HK-2 (cell line): ENCODE data around the gene C16orf74.

ENCODE experiments used
- DNase-seq: peaks from one replicate; pipeline ENCODE4 v3.0.0-alpha.2; 2018; ENCODE audit not compliant: unreplicated experiment

The C16orf74 gene

DNA sequence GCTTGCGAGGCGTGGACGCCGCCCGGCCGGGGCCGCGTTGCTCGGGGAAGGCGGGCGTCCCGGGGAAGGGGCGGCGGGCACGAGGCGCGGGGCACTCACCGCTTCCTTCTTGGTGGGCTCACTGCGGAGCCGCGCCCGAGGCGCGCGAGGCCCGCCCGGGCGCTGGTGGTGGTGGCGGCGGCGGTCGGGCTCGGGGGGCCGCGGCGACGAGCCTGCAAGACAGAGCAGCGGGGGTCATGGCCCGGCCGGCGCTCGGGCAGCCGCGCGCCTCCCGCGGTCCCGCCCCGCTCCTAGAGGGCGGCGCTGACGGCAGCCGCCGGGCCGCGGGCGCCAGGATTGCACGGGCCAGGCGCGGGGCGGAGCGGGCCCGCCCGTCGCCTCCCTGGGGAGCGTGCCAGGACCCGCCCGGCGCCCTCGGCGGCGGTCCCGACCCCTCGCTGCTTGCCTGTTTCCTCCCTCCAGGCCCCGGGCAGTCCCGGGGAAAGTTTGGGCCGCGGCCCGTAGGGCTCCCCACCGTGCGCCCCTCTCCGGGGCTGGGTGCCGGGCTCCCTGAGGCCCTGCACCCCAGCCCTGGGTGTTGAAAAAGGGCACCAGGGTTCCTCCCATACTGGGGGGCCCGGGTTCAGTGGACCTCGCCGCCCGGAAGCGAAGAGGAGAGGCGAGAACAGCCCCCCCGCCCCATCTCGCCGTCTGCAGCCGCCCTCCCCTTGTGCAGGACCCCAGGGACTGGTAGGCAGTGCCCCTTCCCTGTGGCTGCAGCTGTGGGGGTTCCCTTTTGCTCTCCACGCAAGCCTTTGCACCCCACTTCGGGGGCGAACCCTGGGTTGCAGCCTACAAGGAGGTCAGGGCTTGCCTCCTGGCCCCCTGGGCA is at the start of gene C16orf74:
Gene C16orf74, minus strand, starts transcription at position 270 of the 871 bp plus-strand sequence. CDS start 15,879 bp downstream, outside the sequence.
- peak; percentile 54 for DNase-seq

DNA sequence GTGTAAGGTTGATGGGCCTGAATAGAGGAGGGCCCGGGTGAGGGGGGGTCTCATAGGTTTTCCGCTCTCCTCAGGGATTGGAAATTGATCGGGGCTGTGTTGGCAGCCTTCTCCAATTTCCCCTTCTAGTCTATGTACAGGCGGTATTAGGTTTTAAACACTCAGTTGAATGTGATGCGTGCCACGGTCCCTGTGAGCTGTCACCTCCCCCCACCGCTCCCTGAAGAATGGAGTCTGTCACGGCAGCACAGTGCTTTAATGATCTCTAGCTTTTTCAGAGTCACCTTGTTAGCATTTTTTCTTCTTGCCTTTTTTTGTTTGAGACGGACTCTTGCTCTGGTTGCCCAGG is 49.4 kb upstream of the C16orf74 start:
- DNase-seq, result no peak

DNA sequence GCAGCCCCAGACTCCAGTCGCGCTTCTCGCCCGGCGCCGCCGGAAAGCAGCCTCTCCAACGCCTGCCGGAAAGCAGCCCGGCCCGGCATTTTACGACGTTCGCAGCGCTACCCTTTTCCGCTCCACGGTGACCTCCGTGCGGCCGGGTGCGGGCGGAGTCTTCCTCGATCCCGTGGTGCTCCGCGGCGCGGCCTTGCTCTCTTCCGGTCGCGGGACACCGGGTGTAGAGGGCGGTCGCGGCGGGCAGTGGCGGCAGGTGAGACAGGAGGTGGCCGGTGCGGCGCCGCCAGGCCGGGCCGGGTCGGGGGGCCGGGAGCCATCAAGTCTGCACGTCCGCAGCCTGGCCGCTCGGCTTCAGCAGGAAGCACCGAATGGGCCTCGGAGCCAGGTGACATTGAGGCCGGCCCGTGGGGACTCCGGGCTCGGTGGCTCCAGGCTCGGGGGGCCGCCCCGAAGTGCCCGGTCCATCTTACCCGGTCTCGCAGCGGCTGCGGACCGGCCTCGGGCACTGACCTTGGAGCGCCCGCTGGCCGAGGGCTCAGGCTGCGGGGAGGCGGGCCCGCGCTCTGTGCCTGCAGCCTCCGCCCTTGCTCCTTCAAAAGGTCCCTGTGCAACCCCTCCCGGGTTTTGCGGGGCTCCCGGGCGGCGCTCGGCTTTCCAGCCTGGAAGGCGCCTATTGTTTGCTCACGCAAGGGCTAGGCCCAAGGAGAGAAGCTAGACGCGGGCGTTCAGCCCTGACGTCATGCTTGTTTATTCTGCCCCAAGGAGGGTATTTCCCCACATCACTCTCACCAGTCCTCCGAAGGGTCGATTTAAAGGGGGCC is 48.8 kb upstream of the C16orf74 start, which contains the start of the genes COX4I1 and EMC8:
Gene COX4I1, plus strand, starts transcription at position 199 of the 824 bp plus-strand sequence. CDS start 1,511 bp downstream, outside the sequence.
Gene EMC8, minus strand, starts transcription at position 48 of the 824 bp plus-strand sequence. CDS start 249 bp downstream, outside the sequence.
- peak; percentile 92 for DNase-seq

DNA sequence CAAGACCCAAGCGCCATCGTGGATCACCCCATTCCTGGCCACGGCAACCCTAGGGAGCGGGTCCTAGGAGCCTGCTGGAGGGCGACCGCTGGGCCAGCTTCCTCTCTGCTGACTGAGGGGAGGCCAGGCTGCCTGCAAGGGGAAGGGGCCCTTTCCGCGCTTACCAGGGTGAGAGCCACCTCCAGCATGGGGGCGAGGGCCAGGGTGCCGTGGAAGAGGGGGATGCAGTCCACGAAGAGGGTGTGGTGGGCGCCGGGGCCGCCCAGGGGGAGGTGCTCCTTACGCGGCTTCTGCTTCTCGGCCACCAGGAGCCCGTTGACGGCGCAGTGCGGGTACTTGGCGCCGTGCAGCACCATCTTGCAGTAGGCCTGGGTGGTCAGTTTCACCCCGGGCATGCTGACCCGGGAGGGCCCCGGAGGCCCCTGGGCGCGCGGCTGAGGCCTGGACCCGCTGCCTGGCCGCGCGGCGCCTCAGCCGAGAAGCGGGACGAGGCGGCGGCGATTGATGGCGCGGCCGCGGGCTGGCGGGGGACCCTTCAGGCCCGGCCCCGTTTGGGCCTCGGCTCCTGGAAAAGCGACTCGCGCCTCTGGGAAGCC is 48.1 kb upstream of the C16orf74 start:
- peak; percentile 37 for DNase-seq

DNA sequence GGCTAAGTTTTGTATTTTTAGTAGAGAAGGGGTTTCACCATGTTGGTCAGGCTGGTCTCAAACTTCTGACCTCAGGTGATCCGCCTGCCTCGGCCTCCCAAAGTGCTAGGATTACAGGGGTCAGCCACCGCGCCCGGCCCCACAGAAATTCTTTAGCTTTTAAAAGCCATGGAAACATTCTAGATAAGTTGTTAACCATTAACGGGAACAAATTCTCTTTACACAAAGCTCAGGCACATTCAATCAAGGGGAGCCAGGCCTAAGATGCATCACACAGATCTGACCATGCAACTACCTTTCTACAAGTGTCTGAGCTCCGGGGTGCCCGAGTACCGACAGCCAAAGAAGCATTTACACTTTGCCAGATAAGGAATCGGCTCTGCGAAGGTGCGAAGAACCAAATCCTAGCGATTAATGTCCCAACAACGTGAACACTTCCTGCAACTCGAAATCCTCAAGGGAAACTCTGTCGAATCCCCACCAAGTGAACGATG is 47.4 kb upstream of the C16orf74 start:
- DNase-seq, result no peak

DNA sequence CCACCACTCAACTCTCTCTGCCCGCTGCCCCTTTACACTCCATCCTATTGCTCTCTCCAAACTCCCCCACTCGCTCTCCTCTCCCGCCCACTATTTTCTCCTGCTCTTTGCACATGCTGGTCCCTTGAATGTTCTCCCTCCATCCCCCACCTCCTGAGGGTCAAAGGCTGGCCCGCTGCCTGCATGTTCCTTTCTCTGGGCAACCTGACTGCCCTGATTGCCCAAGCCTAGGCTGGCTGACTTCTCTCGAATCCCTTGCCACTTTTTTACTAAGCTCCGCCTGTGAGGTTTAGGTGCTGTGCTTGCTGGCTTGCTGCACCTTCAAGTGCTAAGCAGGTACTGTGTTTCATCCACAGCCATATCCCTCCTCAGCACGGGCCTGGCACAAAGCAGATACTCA is 45.7 kb upstream of the C16orf74 start:
- DNase-seq, result no peak

DNA sequence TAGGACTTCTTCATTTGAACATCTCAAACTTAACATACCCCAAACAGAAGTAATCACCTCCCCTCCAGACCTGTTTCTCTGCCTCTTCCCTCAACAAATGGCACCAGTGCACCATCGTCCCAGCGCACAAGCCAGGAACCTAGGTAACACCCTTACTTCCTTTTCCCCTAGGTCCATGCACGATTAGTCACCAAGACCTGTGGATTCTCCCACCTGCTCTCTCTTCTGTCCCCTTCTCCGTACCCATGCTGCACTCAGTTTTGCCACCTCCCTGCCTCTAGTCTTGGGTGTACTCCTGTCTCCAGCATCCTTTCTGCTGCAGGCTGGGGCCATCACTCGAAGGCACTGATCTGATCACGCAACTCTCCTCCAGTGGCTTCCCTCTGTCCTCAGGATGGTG is 45.3 kb upstream of the C16orf74 start:
- DNase-seq, result no peak

DNA sequence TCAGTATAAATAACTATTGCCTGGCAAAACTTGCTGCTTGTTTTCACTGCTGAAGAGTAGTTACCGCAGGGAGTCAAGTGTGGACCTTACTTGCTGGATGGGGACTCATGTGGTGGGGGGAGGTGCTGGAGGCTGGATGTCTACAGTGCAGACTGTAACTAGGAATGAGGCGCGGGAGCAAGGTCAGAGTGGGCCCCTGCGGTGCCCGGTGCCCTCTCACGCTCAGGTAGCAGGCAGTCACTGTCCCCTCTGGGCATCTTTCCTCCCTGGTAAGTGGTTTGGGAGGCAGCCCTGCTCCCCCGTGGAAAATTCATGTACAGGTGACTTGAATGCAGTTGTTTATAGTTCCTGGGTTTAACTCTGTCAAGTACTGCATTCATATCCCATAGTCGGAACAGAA is 43.8 kb upstream of the C16orf74 start:
- DNase-seq, result no peak

DNA sequence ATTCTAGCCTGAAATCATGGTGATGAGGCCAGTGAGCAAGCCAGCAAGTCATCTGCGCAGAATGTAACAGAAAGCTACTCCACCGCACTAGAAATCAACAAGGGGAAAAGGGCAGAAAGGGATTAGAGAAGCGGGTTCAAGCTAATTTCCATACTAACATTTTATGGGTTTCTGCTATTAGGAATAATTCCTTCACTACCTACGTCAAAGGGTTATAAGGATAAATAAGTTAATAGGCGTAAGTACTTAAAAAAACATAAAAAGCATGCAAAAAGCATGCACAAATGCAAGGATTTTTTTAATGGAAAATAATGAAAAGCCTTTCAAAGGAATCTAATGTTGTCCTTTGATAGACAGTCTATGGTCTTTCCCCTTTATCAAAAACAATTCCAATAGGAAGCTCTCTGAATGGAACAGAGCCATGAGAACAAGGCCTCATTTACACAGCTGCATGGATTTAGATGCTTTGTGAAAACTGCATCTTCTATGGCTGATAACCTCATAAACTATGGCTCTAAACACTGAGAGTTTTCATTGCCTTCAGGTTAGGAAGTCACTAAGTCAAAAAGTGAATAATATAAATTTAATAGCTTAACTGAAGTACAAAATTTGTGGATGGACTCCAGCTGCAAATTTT is 42.9 kb upstream of the C16orf74 start:
- DNase-seq, result no peak

DNA sequence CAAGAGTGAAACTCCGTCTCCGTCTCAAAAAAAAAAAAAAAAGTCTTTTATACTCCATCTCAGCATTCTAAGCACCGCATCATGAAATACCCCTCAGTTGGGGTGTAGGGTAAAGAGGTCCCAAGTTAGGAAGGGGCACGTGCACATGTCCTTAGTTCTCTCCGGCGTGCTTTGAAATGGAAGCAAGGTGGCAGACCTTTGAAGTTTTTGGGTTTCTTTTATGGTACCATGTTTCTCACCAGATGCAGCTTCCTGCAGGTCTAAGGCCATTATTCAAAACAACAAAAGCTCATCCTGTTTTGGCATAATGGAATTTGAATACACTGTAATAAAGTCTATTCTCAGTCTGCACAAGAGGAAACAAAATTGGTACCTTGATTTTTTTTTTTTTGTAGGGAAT is 38.9 kb upstream of the C16orf74 start:
- no peak for DNase-seq

DNA sequence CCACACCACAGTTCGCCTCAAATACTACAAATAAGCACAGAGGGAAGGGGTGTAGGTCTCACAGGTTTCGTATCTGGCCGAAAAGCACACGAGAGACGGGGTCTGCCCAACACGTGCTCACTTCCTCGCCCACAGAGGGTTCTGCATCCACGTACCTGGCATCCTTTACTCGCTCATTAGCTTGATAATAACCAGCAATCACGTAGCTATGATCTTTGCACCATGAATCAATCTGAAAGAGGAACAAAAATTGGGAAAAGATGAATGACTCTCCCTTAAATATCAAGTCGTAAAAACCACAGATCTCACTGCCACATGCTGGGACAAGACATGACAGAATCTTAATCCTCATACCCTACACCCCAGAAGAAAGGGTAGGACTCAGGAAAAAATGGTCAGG is 37.9 kb upstream of the C16orf74 start:
- DNase-seq, result no peak

DNA sequence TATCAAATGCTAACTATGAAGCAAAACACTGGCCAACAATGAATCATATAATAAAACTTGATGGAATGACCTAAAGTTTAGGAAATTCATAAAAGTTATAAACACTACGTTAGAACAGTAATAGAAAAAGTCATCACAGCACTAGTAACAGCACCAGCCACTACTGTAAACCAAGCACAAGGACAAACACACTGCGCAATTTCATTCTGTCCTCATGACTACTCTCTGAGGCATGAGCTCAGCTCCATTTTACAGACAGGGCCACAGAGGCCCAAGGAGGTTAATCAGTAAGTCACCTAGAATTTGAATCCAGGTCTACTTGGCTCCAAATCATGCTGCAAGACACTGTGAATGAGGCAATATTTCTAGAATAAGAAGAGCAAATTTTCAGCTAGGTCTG is 35.0 kb upstream of the C16orf74 start:
- DNase-seq, result no peak

DNA sequence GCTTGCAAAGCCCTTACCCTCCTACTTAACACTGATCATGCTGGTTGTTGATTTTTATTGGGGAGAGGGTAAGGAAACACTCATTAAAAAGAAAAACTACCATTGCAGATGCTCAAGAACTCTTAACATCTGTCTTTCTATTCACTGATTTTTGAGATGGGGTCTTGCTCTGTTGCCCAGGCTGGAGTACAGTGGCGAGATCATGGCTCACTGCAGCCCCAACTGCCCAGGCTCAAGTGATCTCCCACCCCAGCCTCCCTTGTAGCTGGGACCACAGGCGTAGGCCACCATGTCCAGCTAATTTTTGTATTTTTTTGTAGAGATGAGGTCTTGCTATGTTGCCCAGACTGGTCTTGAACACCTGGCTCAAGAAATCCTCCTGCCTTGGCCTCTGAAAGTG is 33.9 kb upstream of the C16orf74 start:
- no peak for DNase-seq

DNA sequence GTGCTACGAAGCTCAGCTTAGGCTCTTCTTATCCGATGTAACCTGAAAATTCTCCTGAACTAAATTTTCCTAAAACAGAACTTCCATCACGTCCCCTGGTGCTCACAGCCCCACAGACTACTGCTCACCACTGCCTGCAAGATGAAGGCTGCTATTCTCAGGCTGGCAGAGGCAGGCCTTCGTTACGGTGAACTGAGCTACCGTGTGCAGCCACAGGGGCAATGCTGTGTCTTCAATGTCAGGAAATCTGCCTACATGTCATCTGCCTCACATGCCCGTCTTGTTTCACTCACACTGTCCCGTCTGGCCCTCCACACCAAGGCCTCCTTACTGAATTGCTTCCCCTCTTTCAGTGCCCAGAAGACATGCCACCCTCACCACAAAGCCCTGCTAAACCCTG is 32.5 kb upstream of the C16orf74 start:
- no peak for DNase-seq

DNA sequence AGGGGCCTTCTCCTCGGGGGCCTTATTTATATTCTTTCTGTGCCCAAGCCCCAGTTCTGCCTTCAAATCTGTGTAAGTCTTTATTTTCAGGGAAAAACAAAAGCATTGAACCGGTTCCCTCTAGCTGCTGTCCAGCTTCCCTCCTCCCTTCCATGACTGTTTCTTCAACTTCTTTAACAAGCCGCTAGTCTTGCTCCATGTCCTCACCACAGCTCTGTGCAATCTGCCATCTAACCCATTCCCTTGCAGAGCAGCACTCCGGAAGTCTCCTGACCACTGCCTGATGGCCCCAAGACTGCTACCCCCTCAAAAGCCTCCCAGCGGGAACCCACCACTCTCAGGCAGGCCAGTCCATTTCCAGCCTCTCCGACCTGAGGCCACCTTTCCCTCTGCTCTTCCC is 31.6 kb upstream of the C16orf74 start:
- no peak for DNase-seq

DNA sequence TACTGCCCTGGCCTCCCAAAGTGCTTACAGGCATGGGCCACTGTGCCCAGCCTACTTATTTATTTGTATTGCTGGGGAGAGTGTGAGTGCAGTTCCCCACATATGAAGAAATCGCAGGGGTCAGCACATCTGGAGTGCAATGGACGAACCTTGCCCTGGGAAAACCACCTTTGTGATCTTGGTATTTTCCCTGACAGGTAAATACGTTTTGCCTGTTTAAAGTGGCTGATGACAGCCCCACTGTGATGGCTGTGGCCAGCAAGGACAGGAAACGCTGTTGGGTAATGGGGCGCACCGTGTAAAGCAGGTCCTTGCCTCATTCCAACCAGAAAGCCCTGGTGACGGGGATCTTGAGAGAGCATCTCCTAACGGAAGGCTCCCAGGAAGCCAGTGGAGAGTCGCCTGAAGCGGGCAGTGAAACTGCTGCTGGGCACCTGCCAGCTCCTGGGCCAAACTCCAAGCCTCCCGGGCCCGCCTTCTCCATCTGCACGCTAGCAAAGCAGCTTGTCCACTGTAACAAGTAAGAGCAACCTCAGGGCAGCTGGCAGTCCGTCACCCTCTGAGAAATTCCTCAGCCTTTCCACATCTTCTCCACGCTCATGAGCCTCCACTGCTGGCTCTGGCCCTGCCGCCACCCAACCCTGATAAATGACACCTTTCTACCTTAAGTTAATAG is 30.9 kb upstream of the C16orf74 start:
- DNase-seq, result no peak

DNA sequence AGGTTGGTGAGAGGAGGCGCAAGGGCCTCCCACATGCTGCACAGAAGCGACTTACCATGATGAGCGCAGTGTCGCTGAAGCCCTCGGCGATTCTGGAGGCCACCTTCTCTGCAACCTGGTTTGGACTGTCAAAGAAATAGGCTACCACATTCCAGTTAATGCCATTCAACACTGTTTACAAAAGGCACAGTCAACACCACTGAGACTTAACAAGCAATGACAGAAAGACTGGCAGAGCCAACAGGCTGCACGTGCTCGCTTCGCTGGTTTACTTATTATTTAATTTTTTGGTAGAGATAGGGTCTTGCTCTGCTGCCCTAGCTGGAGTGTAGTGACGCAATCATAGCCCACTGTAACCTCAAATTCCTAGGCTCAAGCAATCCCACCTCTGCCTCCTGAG is 30.3 kb upstream of the C16orf74 start:
- DNase-seq, result no peak

DNA sequence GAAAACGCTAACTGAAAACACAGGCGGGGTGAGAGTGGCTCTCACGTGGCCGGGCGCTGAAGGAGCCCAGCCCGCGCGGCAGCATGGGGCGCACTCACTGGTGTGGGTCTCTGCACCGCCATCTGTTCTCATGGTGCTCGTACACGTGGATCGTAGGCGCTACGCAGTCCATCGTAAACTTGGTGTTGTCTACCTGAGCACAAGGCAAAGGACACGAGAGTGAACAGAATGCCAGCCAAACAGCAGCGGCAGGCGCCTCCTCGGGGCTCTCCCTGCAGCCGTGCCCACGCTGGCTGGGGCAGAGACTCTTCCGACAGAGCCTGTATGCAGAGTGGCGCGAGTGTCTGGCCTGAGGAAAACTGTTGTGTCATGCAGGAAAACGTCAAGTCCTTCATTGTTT is 29.4 kb upstream of the C16orf74 start:
- no peak for DNase-seq

DNA sequence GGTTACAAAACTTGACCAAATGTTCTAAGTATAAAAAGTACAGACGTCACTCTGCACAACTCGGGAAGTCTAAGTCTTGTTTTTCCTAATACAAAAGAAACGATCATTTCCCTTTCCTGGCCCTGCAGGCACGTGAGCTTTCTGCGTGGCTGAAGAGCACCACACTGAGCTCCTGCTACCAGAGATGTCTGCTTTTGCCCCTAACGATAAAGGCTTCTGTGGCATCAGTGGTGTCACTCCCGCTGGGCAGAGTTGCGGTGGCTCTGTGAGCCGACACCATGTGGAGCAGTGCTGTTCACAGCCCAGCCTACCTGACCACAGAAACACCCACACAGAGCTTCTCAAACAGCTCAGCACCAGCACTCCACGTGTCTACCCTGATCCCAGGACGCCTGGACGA is 28.0 kb upstream of the C16orf74 start:
- no peak for DNase-seq

DNA sequence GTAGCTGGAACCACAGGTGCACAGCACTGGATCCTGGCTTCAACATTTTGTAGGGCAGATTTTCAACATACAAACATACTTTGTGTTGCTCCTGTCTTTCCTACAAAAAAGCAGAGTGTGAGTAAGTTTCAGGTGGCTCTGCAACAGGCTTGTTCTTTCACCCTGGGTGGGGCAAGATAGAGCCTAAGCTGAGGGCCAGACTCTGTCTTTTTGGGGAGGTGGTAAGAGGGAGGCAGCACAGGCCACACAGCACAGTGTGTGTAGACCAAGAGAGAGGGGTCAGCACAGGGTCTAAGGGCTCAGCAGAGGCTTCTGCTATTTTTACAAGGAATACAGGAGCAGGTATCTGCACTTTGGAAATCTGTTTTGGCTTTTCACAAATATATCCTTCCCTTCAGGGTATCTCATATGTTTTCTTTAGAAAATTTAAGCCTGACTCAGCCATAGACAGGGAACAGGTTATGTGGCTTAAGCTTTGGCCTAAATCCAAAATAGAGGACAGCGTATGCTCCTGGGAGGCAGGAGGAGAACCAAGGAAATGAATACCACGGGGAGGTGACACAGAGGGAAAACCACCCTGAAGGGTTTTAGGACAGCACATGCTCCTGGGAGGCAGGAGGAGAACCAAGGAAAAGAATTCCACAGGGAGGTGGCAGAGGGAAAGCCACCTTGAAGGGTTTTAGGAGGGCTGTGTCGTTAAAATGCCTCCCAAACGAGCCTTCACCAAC is 26.9 kb upstream of the C16orf74 start:
- peak; percentile 11 for DNase-seq
